NCI-H146 treated with DMSO at 0.1 percent for 48 hours (cell line): Measurements from ENCODE around the gene CRACR2A.

Experiments used
- DNase-seq: peaks from one replicate; lab custom pipeline; 2025; ENCODE audit not compliant: unreplicated experiment; lab: John Stamatoyannopoulos, UW

Gene CRACR2A

GRCh38 chr12:3685830-3686229, 67.1 kb downstream of the CRACR2A start:
- DNase-seq: no peak

- DNase-seq: peak; percentile 91
These were observed 68.4 kb downstream of the CRACR2A start for GRCh38 chr12:3684449-3685051.

DNA sequence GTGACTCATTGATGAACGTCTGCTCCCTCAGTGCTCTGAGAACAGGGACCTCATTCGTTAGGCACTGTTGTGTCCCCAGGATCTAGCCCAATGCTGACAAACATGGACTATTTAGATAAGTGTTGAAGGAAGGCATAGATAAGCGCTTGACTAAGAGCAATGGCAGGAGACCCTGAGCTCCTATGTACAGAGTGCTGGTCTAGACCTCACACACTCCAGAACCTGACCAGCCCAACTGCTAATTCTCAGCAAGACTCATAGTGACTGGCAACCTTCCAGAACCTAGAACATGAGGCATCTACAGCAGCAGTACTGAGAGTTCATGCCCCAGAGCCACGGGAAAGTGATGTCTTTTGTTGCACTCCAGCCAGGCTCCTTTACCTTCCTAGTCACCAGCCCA, 69.2 kb downstream of the CRACR2A start:
- DNase-seq: no peak

DNA sequence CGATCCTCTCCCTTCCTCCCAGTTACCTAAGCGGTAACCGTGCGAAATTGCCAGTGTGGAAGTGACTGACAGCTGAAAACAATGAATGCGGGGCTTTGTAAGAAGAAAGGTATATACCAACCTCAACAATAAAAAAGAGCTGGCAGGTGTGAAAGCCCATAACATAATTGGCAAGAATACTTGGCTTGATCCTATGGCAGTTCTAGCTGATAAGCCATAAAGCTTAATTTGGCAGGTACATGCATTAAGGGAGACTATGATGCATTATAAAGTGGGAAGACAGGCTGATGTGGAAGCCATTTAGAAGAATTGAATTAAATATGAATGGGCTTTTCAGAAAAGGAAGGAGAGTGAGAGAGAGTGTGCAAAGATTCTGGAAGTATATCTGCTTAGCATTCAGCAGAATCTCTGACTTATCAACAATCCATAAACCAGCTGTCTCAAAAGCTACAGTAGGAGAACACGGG, 71.3 kb downstream of the CRACR2A start:
- peak; percentile 49 for DNase-seq

DNA sequence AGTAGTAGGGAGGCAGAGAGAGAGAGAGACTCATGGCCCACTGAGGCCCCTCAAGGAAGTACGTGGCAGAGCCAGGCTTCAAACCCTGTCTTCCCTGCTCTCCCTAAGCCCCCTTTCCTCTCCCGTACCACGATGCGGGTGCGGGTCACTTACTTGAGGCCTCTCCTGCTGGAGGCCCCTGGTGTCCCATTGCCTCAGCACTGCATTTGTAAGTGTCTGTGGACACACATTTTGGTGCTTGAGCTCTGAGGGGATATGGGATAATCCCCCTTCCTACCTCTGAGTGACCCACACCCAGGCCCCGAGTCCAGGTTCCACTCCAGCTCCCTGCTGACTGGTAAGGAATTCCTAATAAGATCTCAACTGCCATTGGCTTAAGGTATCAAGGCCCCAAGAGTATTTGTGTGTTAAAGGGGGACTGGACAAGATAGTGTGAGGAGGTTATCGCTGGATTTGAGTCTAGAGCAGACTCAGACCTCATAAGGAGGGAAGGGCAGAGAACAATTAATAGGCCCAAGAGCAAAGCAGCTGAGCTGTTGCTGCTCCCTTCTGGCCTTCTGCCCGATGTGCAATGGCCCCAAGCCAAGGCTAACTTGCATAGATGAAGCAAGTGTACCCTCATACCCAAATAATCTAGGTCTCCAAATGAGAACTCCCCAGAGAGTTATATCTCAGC, 71.9 kb downstream of the CRACR2A start:
- DNase-seq: peak; percentile 49

DNA sequence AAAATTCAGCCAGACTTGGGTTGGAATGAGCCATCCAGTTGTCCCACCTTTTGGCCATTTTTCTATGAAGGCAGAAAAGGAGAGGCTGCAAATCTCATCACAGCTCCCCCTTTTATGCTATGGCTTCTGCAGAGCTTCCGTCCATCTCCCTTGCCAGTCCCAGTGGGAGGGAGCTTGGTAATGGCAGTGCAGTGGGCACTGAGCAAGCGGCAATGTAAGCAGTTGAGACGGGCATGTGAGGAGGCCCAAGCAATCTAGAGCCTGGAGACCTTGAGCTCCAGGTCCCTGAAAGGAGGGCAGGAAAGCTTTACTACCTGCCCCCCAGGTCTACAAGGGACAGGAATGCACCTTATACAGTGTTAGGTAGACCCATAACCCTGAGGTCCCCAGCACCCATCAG, 73.1 kb downstream of the CRACR2A start:
- DNase-seq: no peak

DNA sequence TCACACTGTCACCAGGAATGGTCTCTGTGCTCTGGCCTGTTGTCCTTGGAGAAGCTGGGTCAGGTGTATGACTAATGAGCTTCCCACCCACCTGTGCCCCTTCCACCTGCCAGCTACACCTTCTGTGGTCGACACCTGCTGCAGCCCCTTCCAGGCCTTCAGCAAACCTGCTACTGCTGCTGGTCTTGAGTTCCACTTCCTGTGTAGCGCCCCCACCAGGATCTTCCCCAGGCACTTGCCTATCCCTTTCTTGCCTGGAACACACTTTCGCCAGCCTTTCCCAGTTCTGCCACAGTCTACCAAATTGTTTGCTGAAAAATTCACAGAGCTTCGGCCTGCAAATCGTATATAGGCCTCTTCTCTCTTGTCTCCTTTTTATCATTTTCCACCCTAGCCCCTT, 75.3 kb downstream of the CRACR2A start:
- DNase-seq: no peak

DNA sequence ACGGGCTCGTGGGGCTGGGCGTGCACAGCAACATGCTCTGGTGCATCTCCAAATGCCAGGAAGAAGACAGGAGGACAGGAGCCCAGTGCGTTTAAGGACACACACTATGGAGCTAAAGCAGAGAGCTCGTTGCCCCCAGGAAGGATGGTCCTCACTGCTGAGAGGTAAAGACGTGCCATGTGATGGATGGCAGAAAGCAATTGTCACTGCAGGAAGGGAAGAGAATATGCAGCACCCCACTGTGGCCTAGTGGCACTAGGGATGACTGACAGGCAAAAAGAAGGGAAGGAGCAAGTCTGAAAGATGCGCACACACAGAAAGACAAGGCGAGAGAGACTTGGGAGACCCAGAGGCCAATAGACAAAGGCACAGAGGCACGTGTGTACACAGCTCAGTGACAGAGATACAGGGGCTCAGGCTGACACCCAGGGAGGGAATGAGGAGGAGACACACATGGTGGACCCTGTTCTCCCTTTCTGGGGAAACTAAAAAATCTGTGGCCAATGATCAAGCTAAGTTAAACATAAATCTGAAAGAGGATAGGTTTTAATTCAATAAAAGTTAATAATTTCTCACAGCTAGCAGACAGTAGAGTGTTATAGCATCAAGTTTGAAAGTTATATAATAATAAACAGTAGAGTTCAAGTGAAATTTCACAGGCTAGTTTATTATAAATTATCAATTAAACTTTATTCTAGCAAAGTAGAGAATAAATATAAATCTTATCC, 78.8 kb downstream of the CRACR2A start:
- DNase-seq: no peak

DNA sequence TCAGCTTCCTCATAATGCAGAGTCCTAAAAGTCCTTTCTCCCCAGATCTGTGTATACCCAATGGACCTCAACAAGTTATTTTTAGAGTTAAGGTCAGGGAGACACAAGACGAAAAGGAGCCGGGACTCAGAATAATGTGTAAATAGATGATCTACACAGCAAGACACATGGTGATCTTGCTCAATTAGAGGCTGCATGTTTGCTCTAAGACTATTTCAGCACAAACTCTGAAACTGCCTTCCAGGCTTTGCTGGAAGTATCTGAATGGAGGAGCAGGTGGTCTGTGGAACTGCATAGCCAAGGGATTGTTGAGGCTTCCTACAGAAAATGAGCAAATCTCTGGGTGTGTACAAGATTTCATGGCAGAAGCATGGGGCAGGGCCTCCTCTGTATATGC, 80.8 kb downstream of the CRACR2A start:
- DNase-seq: no peak

DNA sequence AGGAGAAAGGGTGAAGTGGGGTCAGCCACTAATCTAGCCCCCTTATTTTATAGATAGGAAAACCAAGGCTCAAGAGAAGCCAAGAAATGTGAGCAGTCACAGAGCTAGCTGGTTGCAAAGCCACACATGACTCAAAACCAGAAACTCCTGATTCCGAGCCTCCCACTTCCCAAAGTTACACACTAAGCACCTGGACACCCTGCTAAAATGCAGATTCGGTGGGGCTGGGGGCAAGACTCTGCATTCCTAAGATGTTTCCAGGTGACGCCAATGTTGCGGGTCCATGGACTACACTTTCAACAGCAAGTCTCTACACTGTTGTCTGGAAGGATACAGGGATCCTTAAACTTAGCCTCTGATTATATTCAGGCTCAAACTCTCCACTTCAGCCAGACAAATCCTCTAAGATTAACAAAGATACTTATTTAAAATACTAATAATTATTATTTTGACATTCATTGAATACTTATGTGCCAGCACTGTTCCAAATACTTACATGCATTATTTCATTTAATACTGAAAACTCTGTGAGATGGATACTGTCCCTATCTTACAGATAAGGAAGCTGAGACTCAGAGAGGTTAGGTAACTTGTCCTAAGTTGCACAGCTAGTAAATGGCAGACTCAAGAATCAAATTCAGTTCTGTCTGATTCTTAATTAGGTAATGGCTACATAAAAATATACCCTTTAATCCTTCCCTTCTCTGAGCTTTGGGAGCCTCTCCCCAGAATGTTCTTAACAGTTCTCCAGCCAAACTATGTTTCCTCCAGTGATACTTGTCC, 81.4 kb downstream of the CRACR2A start:
- DNase-seq: no peak

DNA sequence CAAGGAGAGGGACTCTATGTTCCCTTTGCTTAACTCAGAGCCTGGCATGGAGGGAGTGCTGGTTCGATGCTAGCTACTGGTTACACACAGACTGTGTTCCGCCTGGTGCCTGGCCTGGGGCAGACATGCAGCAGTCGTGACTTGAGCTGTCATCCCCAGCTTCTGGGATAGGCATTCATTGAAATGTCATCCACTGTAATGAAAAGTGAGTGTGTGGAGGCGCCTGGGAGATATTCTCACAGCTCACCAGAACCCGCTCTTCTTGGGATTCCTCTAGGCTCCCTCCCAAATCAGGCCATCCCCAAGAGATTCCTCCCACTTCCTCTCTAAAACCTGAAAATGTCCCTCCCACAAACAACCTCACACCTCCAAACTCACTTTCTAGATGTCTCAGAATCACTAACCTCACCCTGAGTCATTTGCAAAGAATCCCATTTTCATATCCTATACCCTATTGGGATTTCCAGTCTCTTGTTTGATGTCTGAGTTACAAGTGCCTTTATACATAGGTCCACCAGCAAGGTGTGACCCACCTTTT, 82.8 kb downstream of the CRACR2A start:
- no peak for DNase-seq

- DNase-seq: no peak
These were observed 83.3 kb downstream of the CRACR2A start for GRCh38 chr12:3669594-3669993.

- DNase-seq: no peak
These were observed 84.3 kb downstream of the CRACR2A start for GRCh38 chr12:3668479-3669165.

DNA sequence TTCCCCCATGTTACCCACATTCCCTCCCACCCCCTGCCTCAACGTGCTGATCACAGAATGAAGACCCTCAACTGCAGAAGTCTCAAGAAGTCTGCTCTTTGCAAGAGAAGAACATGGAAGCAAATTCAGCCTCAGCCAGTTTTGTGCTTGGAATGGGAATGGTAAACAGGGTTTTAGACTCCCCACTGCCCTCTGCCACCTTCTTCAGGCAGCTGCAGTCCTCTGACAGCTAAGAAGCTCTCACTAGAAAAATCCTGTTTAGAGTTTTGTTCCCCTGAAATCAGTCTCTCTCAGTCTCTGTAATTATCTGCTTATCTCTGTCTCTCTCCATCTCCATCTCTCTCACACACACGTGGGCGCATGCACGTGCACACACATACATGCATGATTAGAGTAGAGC, 85.4 kb downstream of the CRACR2A start:
- DNase-seq: no peak

DNA sequence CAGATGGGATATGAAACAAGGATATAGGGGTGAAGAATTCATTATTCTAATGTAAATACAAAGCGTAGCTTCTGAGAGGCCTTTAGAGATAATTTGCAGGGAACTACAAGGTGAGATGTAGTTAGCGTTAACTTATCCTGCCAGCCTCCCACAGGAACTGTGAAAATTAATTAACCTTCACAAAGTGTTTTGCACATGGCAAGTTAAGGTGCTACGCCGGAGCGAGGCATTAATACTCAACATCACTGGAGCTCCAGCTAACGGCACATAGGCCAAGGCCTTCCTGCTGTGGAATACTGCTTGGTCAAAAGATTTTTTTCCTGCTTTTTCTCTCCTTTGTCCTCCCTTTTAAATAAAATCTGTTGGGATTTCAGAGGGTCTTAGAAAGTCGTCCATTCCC, 86.5 kb downstream of the CRACR2A start:
- no peak for DNase-seq

DNA sequence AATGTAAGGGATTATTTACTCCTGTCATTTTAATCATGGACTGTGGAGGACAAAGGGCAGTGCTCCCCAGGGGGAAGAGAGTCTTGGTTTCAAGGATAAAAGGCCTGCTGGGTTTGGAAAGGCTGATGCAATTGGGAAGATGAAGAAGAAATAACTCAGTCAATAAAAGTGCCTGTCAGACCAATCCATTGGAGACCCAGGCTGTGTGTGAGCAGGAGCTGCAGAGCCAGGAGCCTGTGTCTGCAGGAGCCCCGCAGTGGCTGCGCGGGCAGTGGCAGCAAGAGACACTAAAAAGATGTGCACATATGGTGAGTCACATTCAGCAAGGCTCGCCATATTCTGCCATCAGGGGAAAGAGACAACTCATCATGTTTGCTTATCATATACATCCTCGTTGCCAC, 90.4 kb downstream of the CRACR2A start:
- peak; percentile 83 for DNase-seq

DNA sequence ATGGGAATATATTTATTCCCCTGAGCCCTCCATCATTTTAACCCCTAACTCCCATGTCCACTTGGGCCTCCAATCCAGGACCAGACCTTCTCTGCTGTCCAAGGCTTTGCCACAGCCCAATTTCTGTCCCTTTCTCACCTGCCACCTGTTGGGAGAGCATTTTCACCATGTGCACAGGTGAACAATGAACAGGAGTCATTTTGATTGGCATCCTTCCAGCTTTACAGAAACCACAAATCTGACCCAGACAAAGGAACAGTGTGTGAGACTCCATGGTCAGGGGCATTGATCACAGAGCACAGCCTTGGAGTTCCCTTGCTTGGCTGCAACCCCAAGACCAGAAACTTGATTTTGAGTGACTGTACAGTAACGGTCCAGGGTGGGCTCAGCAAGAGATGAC, 91.9 kb downstream of the CRACR2A start:
- DNase-seq: peak; percentile 94

- DNase-seq: peak; percentile 25
These were observed 94.4 kb downstream of the CRACR2A start for GRCh38 chr12:3658327-3659163.

DNA sequence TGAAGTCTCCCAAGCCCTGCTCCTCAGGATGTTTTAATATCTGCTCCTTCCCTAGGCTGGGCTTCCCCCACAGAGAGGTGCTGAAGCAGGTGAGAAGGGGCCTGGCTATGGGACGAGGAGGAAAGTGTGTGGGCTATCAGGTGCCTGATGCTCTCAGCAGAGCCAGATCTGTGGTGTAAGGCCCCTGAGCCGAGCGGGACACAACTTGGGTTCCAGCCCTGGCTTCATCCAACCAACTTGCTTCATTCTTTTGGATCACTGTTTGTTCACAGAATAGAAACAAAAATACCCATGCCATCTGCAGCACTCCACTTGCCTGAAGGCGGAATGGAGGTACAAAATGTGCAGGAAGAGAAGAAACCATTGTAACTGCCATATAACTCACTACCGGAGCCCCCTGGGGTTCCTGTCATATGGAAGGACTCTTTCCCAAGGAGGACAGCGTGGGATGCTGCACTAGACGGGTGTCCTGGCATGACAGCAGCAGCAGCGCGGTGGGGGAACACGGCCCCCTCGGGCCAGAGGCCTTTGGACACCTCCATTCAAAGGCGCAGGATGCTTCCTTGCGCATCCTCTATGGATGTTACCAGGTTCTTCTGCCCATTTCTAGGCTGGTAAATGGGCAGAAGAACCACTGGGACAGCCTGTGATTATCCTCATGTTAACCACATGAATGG, 95.8 kb downstream of the CRACR2A start:
- DNase-seq: no peak
